Adrenal gland (tissue), 12 donors: ENCODE data around the gene LRRC15. TPM values are rescaled to one million over a fixed set of nuclear protein-coding genes. Genes with fewer than 3 reads are reported as not detected.
A peak's percentile ranks its signal among the peaks of the same experiment; 100 is the strongest.

Source experiments
- DNase-seq, 7 donors: peaks; one replicate each; pipeline ENCODE4 v3.0.0-alpha.2; 2019 to 2020
- H3K27ac ChIP-seq, 5 donors: fragments of 200-600 bp; sonication (generic) in 4 of 5; 1 replicate in 3 of 5; 2 replicates in 2 of 5; pipeline versions ENCODE4 v1.5.1 to v1.8.0; 2016 to 2020; ENCODE audit warnings: mild to moderate bottlenecking in 1 of 5
- H3K27me3 ChIP-seq: fragments of 200-600 bp; 2 replicates; pipeline ENCODE4 v1.8.0; 2021
- H3K36me3 ChIP-seq, 2 donors: fragments of 200-600 bp; replicated peaks in 1 of 2; 1 replicate in 1 of 2; 2 replicates in 1 of 2; pipeline versions ENCODE4 v1.5.1 to v1.8.0; 2018 to 2022
- H3K4me1 ChIP-seq, 2 donors: fragments of 200-600 bp; replicated peaks in 1 of 2; 1 replicate in 1 of 2; 2 replicates in 1 of 2; pipeline versions ENCODE4 v1.5.1 to v1.8.0; 2018 to 2021
- H3K4me3 ChIP-seq, 4 donors: fragments of 200-600 bp; sonication (generic) in 3 of 4; one replicate each; pipeline ENCODE4 v1.5.1; 2016 to 2018
- H3K9me3 ChIP-seq, 3 donors: fragments of 200-600 bp; sonication (generic) in 1 of 3; replicated peaks in 1 of 3; 1 replicate in 2 of 3; 2 replicates in 1 of 3; pipeline versions ENCODE4 v1.5.1 to v1.8.0; 2016 to 2021
- POLR2A ChIP-seq, 2 donors: fragments of 450-650 bp; IDR thresholded peaks; one replicate each; pipeline ENCODE4 v1.6.1; 2017; ENCODE audit warnings: antibody characterized with exemption in 2 of 2, mild to moderate bottlenecking in 2 of 2, moderate library complexity in 1 of 2
- WGBS, 4 donors: extraction: QIAGEN DNeasy Blood & Tissue Kit in 2 of 4; methylation state at CpG; one replicate each; pipeline versions ENCODE4 v1.1.5 to v1.1.7; 2013 to 2017; 5-methylcytosine and 5-hydroxymethylcytosine counted together
- intact Hi-C, 2 donors: fragments of 100-400 bp; cut with DNase I; formaldehyde crosslinking; loops; one replicate each; pipeline versions ENCODE4 v1.14.1 to v1.15.0; 2022 to 2023
- polyA plus RNA-seq, 3 donors: library from polyadenylated mRNA; stranded (reverse); fragments of 200-250 nt in 2 of 3; fragments of 350-450 nt in 1 of 3; fragmentation: Illumina TruSeq in 1 of 3; extraction: RNeasy Lipid Tissue Mini Kit (QIAGEN cat#74804) in 1 of 3; gene quantifications; one replicate each; pipeline ENCODE4 v1.2.3, GENCODE V29; 2013 to 2014
- total RNA-seq, 9 donors: library from RNA; depleted of rRNA in 4 of 9; stranded (reverse); fragments of >200 nt in 4 of 9; fragments of 120-200 nt in 1 of 9; fragmentation: NEBNext Ultra II Directional in 1 of 9; extraction: Animal tissue kit (Norgen Biotek cat#: 25700) in 1 of 9; gene quantifications; one replicate each; pipeline versions ENCODE4 v1.1.0 to v1.2.4, GENCODE V29; 2013 to 2023
- TF ChIP-seq, protein P1 (sequence below), 6 experiments: fragments of 450-650 bp in 4 of 6; fragments of 200-600 bp in 2 of 6; sonication (generic) in 1 of 6; IDR thresholded peaks; 1 replicate in 5 of 6; 2 replicates in 1 of 6; pipeline versions ENCODE4 v1.5.1 to v1.8.0; 2016 to 2021; ENCODE audit warnings: antibody characterized with exemption in 6 of 6, mild to moderate bottlenecking in 2 of 6, moderate library complexity in 1 of 6
- donor health status: healthy with polysubstance abuse.
- donor health status: Bipolar disorder and iron deficiency.
- donor health status: DM: yes; HTN: yes; CAD: no.
- donor health status: DM: no; HTN: no; CAD: no.
- donor health status: DM: no; HTN: no; CAD: no.
- donor health status: DM: yes; HTN: yes; CAD: no.

Gene LRRC15
- total and polyA plus RNA-seq, 12 donors: 0.05 to 0.31 (median 0.12) TPM; not detected in 2

GRCh38 chr3:194323785-194324735 lies 45.5 kb downstream of the LRRC15 start:
- no peaks in the 10 kb centered on the region for H3K36me3 ChIP-seq
- intact Hi-C loops: loop anchor here in 1 of 2 donors (10.0 kb wide), 1 partner anchor 329 kb away; no protein-coding TSS in a partner anchor
- peak overlapping the region in 1 of 5 donors; percentile 34 for H3K27ac ChIP-seq
- peak overlapping the region in 1 of 4 donors; percentile 50 for H3K4me3 ChIP-seq
- H3K4me1 ChIP-seq: peaks cover 7 to 9% of the 10 kb centered on the region in 2 donors
- DNase-seq: peak; percentile 38 to 82 (median 63)
- H3K9me3 ChIP-seq: no peaks in the 10 kb centered on the region
- TF ChIP-seq, protein P1, sequence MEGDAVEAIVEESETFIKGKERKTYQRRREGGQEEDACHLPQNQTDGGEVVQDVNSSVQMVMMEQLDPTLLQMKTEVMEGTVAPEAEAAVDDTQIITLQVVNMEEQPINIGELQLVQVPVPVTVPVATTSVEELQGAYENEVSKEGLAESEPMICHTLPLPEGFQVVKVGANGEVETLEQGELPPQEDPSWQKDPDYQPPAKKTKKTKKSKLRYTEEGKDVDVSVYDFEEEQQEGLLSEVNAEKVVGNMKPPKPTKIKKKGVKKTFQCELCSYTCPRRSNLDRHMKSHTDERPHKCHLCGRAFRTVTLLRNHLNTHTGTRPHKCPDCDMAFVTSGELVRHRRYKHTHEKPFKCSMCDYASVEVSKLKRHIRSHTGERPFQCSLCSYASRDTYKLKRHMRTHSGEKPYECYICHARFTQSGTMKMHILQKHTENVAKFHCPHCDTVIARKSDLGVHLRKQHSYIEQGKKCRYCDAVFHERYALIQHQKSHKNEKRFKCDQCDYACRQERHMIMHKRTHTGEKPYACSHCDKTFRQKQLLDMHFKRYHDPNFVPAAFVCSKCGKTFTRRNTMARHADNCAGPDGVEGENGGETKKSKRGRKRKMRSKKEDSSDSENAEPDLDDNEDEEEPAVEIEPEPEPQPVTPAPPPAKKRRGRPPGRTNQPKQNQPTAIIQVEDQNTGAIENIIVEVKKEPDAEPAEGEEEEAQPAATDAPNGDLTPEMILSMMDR (IDR thresholded peaks at IDR 0.05): no peak
- no peak for TF ChIP-seq POLR2A (IDR thresholded peaks at IDR 0.05)
- WGBS, 4 donors: 11 to 30% (median 16%) methylated on average over 17 to 39 of the region's 39 CpGs
- H3K27me3 ChIP-seq: no peaks in the 10 kb centered on the region

DNA sequence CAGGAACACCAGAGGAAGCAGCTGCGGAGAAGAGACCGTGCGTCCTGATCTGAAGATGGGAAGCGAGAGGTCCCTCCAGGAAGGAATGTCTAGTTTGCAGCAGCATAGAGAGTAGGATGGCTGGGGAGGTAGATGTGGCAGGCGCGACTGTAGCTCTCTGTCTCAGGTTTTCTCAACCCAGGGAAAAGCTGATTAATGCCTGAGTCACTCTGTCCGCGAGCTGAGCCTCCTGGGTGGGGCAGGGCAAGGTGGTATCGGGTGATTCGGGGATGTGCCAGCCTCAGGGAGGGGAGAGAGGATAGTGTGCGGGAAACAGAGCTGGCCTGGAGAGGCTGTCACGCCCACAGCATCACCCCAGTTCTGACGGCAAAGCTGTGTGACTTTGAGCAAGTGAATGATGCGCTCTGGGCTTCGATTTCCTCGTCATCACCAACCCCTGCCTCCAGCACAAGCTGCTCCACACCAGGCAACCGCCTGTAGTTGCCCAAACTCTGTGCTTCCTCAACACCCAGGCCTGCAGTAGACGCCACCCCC lies 46.8 kb downstream of the LRRC15 start:
- Histone ChIP-seq H3K4me3 (no peak overlapping the region), H3K4me1 (peaks cover 7 to 9% of the 10 kb centered on the region in 2 donors), H3K27me3 (no peaks in the 10 kb centered on the region), H3K36me3 (no peaks in the 10 kb centered on the region), H3K9me3 (no peaks in the 10 kb centered on the region), H3K27ac (no peak overlapping the region)
- intact Hi-C loops: loop anchor here in 1 of 2 donors (10.0 kb wide), 1 partner anchor 328 kb away; no protein-coding TSS in a partner anchor
- DNase-seq: peak in 1 of 7 donors; percentile 51
- 68 to 75% (median 71%) methylated on average over 18 of the region's 18 CpGs for WGBS, 4 donors
- TF ChIP-seq, protein P1 (IDR thresholded peaks at IDR 0.05): no peak
- no peak for TF ChIP-seq POLR2A (IDR thresholded peaks at IDR 0.05)

DNA sequence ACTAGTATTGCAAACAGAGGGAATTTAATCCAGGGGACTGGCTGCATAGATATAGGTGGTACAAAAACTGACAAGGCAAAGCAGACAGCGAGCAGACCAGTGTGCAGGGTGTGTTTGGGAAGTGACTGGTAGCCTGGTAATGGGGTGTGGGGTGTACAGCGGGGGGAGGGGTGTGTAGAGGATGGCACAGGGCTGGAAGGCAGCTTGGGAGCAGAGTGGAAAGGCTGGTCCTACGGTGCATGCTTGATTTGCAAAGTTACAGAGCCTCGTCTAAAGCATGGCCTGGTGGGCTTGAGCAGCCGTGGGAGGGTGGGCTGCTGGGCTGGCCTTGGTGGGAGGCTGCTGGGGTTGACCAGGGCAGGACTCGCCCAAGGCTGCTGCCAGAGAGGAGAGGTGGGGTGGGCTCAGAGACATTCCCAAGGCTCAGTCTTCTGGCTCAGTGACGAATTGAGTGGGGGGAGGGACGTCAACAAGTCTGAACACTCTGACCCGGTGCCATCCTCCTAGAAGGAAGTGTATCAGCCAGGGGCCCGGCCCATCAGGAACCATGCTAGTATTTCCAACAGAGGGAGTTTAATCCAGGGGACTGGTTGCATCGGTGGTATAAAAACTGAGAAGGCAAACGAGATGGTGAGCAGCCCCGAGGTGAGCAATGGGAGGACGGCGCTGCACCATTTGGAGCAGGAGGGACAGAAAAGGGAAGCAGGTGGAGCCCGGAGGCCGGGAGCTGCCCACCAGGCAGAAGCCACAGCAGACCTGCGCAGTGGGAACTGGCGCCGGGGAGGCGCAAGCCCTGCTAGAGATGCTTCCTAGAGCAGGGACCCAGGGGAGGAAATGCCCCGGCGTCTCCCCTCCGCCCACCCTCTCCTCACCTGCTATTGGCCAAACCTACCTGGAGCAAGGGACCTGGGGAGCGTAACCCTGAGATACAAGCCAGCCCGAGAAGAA lies 47.6 kb downstream of the LRRC15 start:
- intact Hi-C loops: loop anchor here in 1 of 2 donors (10.0 kb wide), 1 partner anchor 327 kb away; no protein-coding TSS in a partner anchor
- no peak for DNase-seq
- 74 to 81% (median 76%) methylated on average over 24 to 26 of the region's 26 CpGs for WGBS, 4 donors
- Histone ChIP-seq H3K9me3 (no peaks in the 10 kb centered on the region), H3K4me3 (no peak overlapping the region), H3K36me3 (no peaks in the 10 kb centered on the region), H3K27me3 (no peaks in the 10 kb centered on the region), H3K4me1 (peaks cover 7 to 9% of the 10 kb centered on the region in 2 donors), H3K27ac (no peak overlapping the region)
- TF ChIP-seq, protein P1 (IDR thresholded peaks at IDR 0.05): no peak
- no peak for TF ChIP-seq POLR2A (IDR thresholded peaks at IDR 0.05)
